ENCODE data around the gene LHFPL3.
"Not testable (repeated sequence)": the region's sequence is repeated elsewhere in the genome, so short reads cannot be mapped to it uniquely, and the experiment has no call there.

LHFPL3 gene

DNA sequence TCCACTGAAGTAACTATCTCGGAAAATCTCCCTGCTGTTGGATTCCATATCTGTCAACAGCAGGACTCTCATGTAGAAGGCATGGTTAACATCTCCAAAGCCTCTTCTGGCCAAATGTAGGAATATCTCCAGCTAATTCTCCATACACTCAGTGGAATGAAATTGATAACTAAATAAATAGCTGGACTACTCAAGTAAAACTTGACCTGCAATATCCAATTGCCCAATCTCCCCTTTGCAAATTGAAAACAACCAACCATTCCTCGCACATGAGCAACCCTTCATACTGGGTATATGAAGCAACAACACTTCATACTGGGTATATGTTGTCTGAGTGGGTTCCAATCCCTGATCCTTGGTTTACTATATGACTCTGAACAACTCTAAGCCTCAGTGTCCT is 580.2 kb downstream of the LHFPL3 start:
- Histone ChIP-seq H3K27me3 (ENCODE audit: control insufficient read depth, insufficient read depth, low read length) (no peaks in the 10 kb centered on the region), H3K4me3 (ENCODE audit: low read depth, low read length) (no peak overlapping the region), H3K9ac (ENCODE audit: low read length) (no peak overlapping the region), H3K27ac (ENCODE audit: low read depth, low read length) (no peak overlapping the region), H3K9me3 (ENCODE audit: control insufficient read depth, insufficient read depth, low read depth, low read length) (no peaks in the 10 kb centered on the region), H3K4me1 (ENCODE audit: control insufficient read depth, insufficient read depth, low read length) (no peaks in the 10 kb centered on the region), H3K36me3 (ENCODE audit: control insufficient read depth, insufficient read depth, low read length) (no peaks in the 10 kb centered on the region)

DNA sequence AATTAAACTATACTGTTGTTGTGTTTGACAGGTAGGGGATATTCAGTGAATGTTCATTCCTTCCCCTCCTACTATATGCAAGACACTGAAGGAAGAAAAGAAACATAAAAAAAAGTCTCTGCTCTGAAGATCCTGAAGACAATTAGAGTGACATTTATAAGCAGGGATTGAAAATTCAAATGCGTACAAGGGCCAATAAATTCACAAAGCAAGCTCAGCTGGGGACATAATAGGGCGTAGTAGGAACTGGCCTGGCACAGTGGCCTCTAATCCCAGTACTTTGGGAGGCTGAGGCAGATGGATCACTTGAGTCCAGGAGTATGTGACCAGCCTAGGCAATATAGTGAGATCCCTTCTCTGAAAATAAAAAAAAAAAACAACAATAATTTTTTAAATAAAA is 580.7 kb downstream of the LHFPL3 start:
- H3K9me3 ChIP-seq (ENCODE audit: control insufficient read depth, insufficient read depth, low read depth, low read length): no peaks in the 10 kb centered on the region

DNA sequence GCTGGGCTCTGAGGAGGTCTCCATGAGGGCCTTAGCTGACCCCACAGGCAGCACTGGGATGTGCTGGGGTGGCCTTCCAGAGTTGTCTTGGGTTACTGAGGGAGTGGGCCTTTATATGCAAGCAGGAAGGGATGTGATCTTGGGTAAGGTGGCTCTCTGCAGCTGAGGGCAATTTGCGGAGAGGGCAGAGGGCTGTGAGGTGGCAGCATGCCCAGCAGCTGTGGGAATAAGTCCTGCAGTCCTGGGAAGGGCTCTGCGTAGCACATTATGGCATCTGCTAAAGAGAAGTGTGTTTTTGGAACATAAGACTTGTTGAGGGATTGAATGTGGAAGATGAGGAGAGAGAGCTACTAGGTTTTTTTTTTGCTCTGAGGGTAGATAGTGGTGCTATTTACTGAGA is 586.0 kb downstream of the LHFPL3 start:
- Histone ChIP-seq H3K27ac (ENCODE audit: low read depth, low read length) (no peak overlapping the region), H3K4me3 (ENCODE audit: low read depth, low read length) (no peak overlapping the region), H3K9ac (ENCODE audit: low read length) (no peak overlapping the region), H3K36me3 (ENCODE audit: control insufficient read depth, insufficient read depth, low read length) (no peaks in the 10 kb centered on the region), H3K9me3 (ENCODE audit: control insufficient read depth, insufficient read depth, low read depth, low read length) (no peaks in the 10 kb centered on the region), H3K27me3 (ENCODE audit: control insufficient read depth, insufficient read depth, low read length) (no peaks in the 10 kb centered on the region), H3K4me1 (ENCODE audit: control insufficient read depth, insufficient read depth, low read length) (no peaks in the 10 kb centered on the region)

More for the DNA sequence above, 580.7 kb downstream of the LHFPL3 start:
- Histone ChIP-seq H3K36me3 (ENCODE audit: control insufficient read depth, insufficient read depth, low read length) (no peaks in the 10 kb centered on the region), H3K9ac (ENCODE audit: low read length) (no peak overlapping the region), H3K4me3 (ENCODE audit: low read depth, low read length) (no peak overlapping the region), H3K27ac (ENCODE audit: low read depth, low read length) (no peak overlapping the region), H3K4me1 (ENCODE audit: control insufficient read depth, insufficient read depth, low read length) (no peaks in the 10 kb centered on the region), H3K27me3 (ENCODE audit: control insufficient read depth, insufficient read depth, low read length) (no peaks in the 10 kb centered on the region)

DNA sequence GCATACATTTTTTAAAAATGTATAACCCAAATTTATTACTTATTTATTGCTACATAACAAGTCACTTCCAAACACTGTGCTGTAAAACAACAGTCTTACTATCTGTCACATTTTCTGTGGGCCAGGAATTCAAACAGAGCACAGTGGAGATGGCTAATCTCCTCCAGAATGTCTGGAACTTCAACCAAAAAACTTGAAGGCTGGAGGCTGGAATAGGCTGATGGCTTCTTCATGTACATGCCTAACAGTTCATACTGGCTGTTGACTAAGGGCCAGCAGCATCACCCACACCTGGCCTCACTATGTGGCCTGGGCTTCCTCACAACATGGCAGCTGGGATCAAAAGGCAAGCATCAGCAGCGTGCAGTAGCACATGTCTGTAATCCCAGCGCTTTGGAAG is 593.2 kb downstream of the LHFPL3 start:
- Histone ChIP-seq H3K36me3 (ENCODE audit: control insufficient read depth, insufficient read depth, low read length) (no peaks in the 10 kb centered on the region), H3K27me3 (ENCODE audit: control insufficient read depth, insufficient read depth, low read length) (no peaks in the 10 kb centered on the region), H3K27ac (ENCODE audit: low read depth, low read length) (no peak overlapping the region), H3K9ac (ENCODE audit: low read length) (no peak overlapping the region), H3K4me1 (ENCODE audit: control insufficient read depth, insufficient read depth, low read length) (no peaks in the 10 kb centered on the region; the same call in 1 of the 2 replicates), H3K9me3 (ENCODE audit: control insufficient read depth, insufficient read depth, low read depth, low read length) (no peaks in the 10 kb centered on the region), H3K4me3 (ENCODE audit: low read depth, low read length) (no peak overlapping the region)

DNA sequence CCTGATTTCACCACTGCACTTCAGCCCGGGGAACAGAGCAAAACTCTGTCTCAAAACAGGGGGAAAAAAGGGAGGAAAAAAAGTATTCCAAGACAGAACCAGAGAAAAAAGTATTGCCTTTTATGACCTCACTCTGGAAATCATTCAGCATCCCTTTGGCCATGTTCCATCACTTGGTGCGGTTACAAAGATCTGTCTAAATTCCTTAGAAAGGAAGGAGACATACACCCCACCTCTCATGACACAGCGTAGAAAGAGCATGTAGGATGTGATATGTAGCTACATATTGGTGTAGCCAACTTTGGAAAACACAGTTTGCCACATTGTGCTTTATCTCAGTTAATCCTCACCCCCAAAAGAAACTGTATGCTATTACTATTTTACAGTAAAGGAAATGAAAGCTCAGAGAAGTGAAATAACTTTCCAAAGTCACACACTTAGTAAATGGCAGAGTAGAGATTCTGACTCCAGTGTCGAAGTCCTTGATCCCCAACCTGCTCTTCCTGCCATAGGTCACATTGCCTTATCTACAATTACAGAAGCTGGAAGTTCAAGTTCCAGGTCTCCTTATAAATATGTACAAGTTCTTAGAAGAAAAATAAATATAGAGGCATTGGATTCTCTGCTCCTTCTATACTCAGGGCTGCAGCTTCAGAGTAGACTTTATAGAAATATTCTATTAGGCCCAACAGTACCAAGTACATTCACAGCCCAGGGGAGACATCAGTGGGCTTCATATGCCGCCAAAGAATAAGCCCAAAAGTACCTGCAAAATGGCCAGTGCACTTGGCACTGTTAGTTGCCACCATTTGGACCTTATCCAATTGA is 594.0 kb downstream of the LHFPL3 start:
- no peak overlapping the region for H3K4me3 ChIP-seq (ENCODE audit: low read depth, low read length)
- no peaks in the 10 kb centered on the region for H3K36me3 ChIP-seq (ENCODE audit: control insufficient read depth, insufficient read depth, low read length)
- no peaks in the 10 kb centered on the region for H3K27me3 ChIP-seq (ENCODE audit: control insufficient read depth, insufficient read depth, low read length)
- no peak overlapping the region for H3K27ac ChIP-seq (ENCODE audit: low read depth, low read length)
- no peaks in the 10 kb centered on the region for H3K9me3 ChIP-seq (ENCODE audit: control insufficient read depth, insufficient read depth, low read depth, low read length)
- H3K9ac ChIP-seq (ENCODE audit: low read length): no peak overlapping the region
- H3K4me1 ChIP-seq (ENCODE audit: control insufficient read depth, insufficient read depth, low read length): peaks cover 5% of the 10 kb centered on the region

DNA sequence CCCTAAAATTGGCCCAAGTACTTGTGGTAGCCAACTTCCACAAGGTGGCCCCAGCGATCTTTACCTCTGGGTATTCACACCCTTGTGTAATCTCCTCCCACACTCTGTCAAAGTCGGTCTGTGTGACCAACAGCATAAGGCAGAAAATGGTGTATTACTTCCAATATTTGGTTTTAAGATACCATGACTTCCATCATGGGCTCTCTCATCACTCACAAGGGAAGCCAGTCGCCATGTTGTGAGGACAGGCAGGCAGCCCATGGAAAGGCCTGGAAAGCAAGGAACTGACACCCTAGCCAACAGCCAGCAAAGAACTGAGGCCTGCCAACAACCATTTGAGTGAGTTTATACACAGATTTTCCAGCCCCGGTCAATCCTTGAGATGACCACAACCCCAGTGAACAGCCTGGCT is 594.6 kb downstream of the LHFPL3 start:
- H3K9me3 ChIP-seq (ENCODE audit: control insufficient read depth, insufficient read depth, low read depth, low read length): no peaks in the 10 kb centered on the region
- no peak overlapping the region for H3K4me3 ChIP-seq (ENCODE audit: low read depth, low read length)
- H3K36me3 ChIP-seq (ENCODE audit: control insufficient read depth, insufficient read depth, low read length): no peaks in the 10 kb centered on the region
- no peak overlapping the region for H3K27ac ChIP-seq (ENCODE audit: low read depth, low read length)
- no peaks in the 10 kb centered on the region for H3K27me3 ChIP-seq (ENCODE audit: control insufficient read depth, insufficient read depth, low read length)
- H3K9ac ChIP-seq (ENCODE audit: low read length): no peak overlapping the region
- H3K4me1 ChIP-seq (ENCODE audit: control insufficient read depth, insufficient read depth, low read length): peaks cover 9% of the 10 kb centered on the region

DNA sequence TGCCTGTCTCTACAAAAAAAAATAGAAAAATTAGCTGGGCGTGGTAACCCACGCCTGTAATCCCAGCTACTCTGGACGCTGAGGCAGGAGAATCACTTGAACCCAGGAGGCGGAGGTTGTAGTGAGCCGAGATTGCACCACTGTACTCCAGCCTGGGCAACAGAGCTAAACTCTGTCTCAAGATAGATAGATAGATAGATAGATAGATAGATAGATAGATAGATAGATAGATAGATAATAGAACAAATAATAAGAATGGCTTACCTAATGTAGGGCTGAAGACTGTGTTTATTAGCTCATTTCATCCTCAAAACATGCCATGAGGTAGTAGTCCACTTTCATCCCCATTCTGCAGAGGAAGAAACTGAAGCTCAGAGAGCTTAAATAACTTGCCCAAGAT is 597.8 kb downstream of the LHFPL3 start:
- not testable (repeated sequence) for H3K4me3 ChIP-seq (ENCODE audit: low read depth, low read length); H3K9ac ChIP-seq (ENCODE audit: low read length); H3K27me3 ChIP-seq (ENCODE audit: control insufficient read depth, insufficient read depth, low read length); H3K9me3 ChIP-seq (ENCODE audit: control insufficient read depth, insufficient read depth, low read depth, low read length); H3K27ac ChIP-seq (ENCODE audit: low read depth, low read length); H3K36me3 ChIP-seq (ENCODE audit: control insufficient read depth, insufficient read depth, low read length)
- peaks cover 13% of the 10 kb centered on the region for H3K4me1 ChIP-seq (ENCODE audit: control insufficient read depth, insufficient read depth, low read length)

DNA sequence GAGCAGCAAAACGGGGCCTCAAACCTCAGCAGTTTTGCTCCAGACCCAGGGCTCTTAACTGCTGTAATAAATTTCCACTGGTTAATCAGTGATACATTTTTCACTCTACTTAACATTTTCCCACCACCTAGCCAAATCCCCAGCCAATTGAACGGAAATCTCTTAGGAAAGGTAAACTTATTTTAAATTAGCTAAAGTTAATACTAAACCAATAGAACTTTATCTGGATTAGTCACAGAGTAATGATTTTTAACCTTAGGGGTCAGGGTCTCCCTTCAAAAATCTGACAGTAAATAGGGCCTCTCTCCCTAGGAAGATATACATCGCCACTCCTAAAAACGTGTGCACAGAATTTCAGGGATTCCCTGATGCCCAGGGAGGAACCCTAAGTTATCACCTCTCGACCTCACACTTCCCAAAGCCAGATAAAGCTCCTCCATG is 598.2 kb downstream of the LHFPL3 start:
- no peaks in the 10 kb centered on the region for H3K27me3 ChIP-seq (ENCODE audit: control insufficient read depth, insufficient read depth, low read length)

DNA sequence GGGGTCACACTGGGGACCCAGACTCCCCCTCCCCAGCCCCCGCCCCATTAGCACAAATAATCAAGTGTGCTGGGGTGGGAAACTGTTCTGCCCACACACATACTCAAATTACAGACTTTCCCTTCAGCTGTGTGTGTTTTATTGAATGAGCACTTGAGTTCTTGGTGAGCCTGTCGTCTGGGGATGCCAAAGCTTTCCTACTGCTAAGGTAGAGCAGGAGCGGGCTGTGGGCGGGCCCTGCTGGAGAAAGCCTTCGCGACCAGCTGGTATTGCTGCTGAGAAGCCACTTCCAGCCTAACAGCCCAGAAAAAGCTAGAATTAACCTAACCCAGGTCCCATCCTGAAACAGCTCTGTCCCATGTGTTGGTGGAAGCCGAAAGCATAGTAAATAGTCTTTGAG is 598.7 kb downstream of the LHFPL3 start:
- Histone ChIP-seq H3K9me3 (ENCODE audit: control insufficient read depth, insufficient read depth, low read depth, low read length) (no peaks in the 10 kb centered on the region), H3K27ac (ENCODE audit: low read depth, low read length) (no peak overlapping the region), H3K27me3 (ENCODE audit: control insufficient read depth, insufficient read depth, low read length) (no peaks in the 10 kb centered on the region), H3K9ac (ENCODE audit: low read length) (no peak overlapping the region), H3K4me1 (ENCODE audit: control insufficient read depth, insufficient read depth, low read length) (peaks cover 16% of the 10 kb centered on the region), H3K36me3 (ENCODE audit: control insufficient read depth, insufficient read depth, low read length) (no peaks in the 10 kb centered on the region), H3K4me3 (ENCODE audit: low read depth, low read length) (no peak overlapping the region)

More for the DNA sequence above, 598.2 kb downstream of the LHFPL3 start:
- Histone ChIP-seq H3K9me3 (ENCODE audit: control insufficient read depth, insufficient read depth, low read depth, low read length) (no peaks in the 10 kb centered on the region), H3K27ac (ENCODE audit: low read depth, low read length) (no peak overlapping the region), H3K4me3 (ENCODE audit: low read depth, low read length) (no peak overlapping the region), H3K4me1 (ENCODE audit: control insufficient read depth, insufficient read depth, low read length) (peaks cover 16% of the 10 kb centered on the region), H3K36me3 (ENCODE audit: control insufficient read depth, insufficient read depth, low read length) (no peaks in the 10 kb centered on the region), H3K9ac (ENCODE audit: low read length) (no peak overlapping the region)

DNA sequence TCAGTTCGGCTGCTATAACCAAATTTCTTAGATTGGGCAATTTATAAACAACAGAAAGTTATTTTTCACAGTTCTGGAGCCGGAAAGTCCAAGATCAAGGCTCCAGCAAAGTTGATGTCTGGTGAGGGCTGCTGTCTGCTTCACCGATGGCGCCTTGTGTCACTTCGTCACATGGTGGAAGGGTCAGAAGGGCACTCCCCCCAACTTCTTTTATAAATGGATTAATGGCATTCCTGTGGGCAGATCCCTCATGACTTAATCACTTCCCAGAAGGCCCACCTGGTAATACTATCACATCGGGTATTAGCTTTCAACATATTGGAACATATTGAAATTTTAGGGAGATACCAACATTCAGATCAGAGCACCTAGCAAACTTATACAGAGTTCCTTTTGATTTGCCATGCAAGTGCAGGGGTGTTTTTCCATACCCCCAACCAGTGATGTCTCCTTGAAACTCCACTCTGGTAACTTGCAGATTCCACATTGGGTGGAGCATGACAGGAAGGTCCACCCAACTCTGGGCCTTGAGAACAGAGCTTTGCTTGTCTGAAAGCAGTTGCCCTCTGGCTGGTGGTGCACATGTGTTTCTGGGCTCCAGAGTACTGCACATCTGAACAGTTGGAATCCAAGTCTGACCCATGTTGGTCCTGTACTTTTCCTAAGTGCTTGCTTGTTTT is 600.5 kb downstream of the LHFPL3 start:
- no peaks in the 10 kb centered on the region for H3K27me3 ChIP-seq (ENCODE audit: control insufficient read depth, insufficient read depth, low read length)
- no peaks in the 10 kb centered on the region for H3K36me3 ChIP-seq (ENCODE audit: control insufficient read depth, insufficient read depth, low read length)
- no peak overlapping the region for H3K9ac ChIP-seq (ENCODE audit: low read length)
- no peak overlapping the region for H3K4me3 ChIP-seq (ENCODE audit: low read depth, low read length)
- peaks cover 25% of the 10 kb centered on the region for H3K4me1 ChIP-seq (ENCODE audit: control insufficient read depth, insufficient read depth, low read length)
- H3K9me3 ChIP-seq (ENCODE audit: control insufficient read depth, insufficient read depth, low read depth, low read length): no peaks in the 10 kb centered on the region
- no peak overlapping the region for H3K27ac ChIP-seq (ENCODE audit: low read depth, low read length)

DNA sequence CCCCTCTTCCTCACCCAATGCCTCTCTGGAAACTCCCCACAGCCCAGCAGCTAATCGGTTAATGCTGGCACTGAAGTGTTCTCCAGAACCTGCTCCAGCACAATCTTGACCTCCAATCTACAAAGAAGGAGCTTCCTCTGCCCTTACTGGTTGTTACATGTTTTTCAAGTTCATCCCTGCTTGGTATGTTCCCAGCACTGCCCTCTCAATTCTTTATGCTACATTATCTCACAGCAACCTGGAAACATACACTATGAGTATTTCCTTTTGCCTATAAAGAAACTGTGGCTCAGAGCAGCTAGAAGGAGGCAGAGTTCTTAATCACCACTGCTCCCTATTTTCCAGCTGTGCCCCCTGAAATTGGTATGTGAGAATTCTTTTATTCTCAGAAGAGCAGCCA is 601.5 kb downstream of the LHFPL3 start:
- Histone ChIP-seq H3K9me3 (ENCODE audit: control insufficient read depth, insufficient read depth, low read depth, low read length) (no peaks in the 10 kb centered on the region), H3K4me1 (ENCODE audit: control insufficient read depth, insufficient read depth, low read length) (peaks cover 25% of the 10 kb centered on the region), H3K4me3 (ENCODE audit: low read depth, low read length) (no peak overlapping the region), H3K9ac (ENCODE audit: low read length) (no peak overlapping the region), H3K36me3 (ENCODE audit: control insufficient read depth, insufficient read depth, low read length) (no peaks in the 10 kb centered on the region), H3K27ac (ENCODE audit: low read depth, low read length) (no peak overlapping the region), H3K27me3 (ENCODE audit: control insufficient read depth, insufficient read depth, low read length) (no peaks in the 10 kb centered on the region)

Measured in HUES6 (cell line).